ENCODE data around the gene TSSK3. TPM values are rescaled to one million over a fixed set of nuclear protein-coding genes. Genes with fewer than 3 reads are reported as not detected.
A peak's percentile ranks its signal among the peaks of the same experiment; 100 is the strongest.

The TSSK3 gene
- total and polyA plus RNA-seq, 9 of the 15 experiments (the other 6 are each of a cell fraction or from before 2014, with no cell fraction given) = 0.27 to 2.8 (median 1.9) TPM

DNA sequence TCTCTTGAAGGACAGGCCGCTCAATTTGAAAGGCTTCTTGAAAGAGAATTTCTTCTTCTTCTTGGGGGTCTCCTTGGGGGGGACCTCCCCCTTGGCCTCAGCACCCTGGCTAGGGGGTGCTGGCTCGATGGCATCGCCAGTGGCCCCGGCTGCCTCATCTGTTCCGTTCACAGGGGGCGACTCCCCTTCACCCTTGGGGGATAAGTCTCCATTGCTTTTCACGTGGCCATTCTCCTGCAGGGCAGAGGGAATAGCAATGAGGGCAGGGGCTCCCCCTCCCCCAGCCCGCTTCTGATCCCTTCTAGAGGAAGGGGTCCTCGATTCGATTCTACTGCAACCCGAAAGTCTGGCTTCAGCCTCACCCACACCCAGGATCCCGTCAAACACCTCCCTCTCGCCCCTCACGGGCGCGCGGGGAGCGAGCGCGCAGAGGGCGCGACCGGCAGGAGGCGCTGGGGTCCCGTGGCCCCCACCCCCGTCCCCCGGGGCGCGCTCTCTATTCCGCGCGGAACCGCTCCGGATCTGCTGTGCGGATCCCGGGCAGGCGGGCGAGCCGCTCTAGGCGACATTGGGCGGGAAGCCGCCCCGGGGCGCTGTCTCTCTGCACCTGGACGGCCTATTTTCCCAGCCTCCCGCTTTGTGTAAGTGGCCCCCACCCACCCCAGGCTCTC lies 27.3 kb upstream of the TSSK3 start (continued):
- TF ChIP-seq REST (IDR thresholded peaks at IDR 0.05; ENCODE audit: borderline replicate concordance) (peak; percentile 69), REST (CRISPR knock-in tag; IDR thresholded peaks at IDR 0.05; ENCODE audit: low read depth) (0 out of 2 replicates have a peak, but pooled peaks have one; percentile 26), HMGXB4 (CRISPR knock-in tag; IDR thresholded peaks at IDR 0.05) (peak; percentile 60; the same call in 1 of the 2 replicates), EZH2 (IDR thresholded peaks at IDR 0.05; ENCODE audit: borderline replicate concordance, low read depth, low read length) (no peak), ZNF444 (CRISPR knock-in tag; IDR thresholded peaks at IDR 0.05) (0 out of 2 replicates have a peak, but pooled peaks have one; percentile 40), ZC3H11A (IDR thresholded peaks at IDR 0.05; ENCODE audit: low read depth, low read length) (no peak), PYGO2 (tag; IDR thresholded peaks at IDR 0.05) (no peak), KAT2B (IDR thresholded peaks at IDR 0.05; ENCODE audit: low read depth, low read length) (no peak), POLR2B (IDR thresholded peaks at IDR 0.05; ENCODE audit: low read depth, partially characterized antibody) (no peak), HBP1 (CRISPR knock-in tag; IDR thresholded peaks at IDR 0.05) (no peak; the same call in 1 of the 2 replicates), MBD2 (IDR thresholded peaks at IDR 0.05; ENCODE audit: borderline replicate concordance, low read depth) (no peak), MTA1 (IDR thresholded peaks at IDR 0.05; ENCODE audit: borderline replicate concordance) (peak; percentile 80), MTA3 (IDR thresholded peaks at IDR 0.05; ENCODE audit: borderline replicate concordance) (peak; percentile 77; the same call in 1 of the 2 replicates), PREB (CRISPR knock-in tag; IDR thresholded peaks at IDR 0.05) (no peak), YBX1 (IDR thresholded peaks at IDR 0.05) (no peak), ERF (CRISPR knock-in tag; IDR thresholded peaks at IDR 0.05) (peak; percentile 60; the same call in 1 of the 2 replicates)
